Measurements from ENCODE around the gene VANGL1.

DNA sequence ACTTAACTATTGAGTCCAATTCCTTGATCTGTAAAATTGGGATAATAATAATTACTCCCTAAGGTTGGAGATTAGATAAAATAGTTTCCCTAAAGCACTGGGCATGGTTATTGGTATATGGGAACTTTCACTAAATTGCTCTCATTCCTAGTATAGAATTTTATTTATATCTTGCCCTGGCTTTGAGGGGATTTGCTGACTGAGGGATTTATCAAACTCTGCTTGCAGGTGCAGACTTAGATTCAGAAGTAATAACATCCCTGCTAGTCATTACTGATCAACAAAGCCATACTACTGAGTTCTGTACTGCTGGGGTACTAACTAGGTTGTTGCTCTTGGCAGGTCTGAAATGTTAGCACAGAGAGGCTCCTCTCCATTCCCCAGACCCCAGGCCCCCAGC lies 84.8 kb downstream of the VANGL1 start:
- TF ChIP-seq, protein P1, sequence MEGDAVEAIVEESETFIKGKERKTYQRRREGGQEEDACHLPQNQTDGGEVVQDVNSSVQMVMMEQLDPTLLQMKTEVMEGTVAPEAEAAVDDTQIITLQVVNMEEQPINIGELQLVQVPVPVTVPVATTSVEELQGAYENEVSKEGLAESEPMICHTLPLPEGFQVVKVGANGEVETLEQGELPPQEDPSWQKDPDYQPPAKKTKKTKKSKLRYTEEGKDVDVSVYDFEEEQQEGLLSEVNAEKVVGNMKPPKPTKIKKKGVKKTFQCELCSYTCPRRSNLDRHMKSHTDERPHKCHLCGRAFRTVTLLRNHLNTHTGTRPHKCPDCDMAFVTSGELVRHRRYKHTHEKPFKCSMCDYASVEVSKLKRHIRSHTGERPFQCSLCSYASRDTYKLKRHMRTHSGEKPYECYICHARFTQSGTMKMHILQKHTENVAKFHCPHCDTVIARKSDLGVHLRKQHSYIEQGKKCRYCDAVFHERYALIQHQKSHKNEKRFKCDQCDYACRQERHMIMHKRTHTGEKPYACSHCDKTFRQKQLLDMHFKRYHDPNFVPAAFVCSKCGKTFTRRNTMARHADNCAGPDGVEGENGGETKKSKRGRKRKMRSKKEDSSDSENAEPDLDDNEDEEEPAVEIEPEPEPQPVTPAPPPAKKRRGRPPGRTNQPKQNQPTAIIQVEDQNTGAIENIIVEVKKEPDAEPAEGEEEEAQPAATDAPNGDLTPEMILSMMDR (IDR thresholded peaks at IDR 0.05; ENCODE audit: insufficient read depth, low read length), result no peak
- TF ChIP-seq POLR2AphosphoS5 (IDR thresholded peaks at IDR 0.05; ENCODE audit: low read depth), result no peak
